Measurements from ENCODE around the gene ECSIT.

DNA sequence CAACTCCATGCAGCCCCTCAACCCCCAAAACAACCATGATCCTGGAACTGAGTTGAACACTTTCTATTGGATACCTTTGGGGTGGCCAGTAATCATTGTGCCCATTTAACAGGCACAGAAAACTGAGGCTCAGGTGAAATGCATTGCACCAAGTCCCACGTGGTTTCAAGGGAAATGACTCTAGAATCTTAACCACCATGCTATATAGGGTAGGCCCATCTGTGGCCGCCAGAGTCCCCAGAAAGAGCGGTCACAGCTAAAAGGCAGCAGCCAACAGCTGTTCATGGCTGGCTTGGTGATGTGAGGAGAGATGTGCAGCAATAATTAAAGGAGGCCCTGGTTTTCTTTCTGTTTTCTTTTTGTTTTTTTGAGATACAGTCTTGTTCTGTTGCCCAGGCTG, 12.3 kb upstream of the ECSIT start:
- TF ChIP-seq, protein P1, sequence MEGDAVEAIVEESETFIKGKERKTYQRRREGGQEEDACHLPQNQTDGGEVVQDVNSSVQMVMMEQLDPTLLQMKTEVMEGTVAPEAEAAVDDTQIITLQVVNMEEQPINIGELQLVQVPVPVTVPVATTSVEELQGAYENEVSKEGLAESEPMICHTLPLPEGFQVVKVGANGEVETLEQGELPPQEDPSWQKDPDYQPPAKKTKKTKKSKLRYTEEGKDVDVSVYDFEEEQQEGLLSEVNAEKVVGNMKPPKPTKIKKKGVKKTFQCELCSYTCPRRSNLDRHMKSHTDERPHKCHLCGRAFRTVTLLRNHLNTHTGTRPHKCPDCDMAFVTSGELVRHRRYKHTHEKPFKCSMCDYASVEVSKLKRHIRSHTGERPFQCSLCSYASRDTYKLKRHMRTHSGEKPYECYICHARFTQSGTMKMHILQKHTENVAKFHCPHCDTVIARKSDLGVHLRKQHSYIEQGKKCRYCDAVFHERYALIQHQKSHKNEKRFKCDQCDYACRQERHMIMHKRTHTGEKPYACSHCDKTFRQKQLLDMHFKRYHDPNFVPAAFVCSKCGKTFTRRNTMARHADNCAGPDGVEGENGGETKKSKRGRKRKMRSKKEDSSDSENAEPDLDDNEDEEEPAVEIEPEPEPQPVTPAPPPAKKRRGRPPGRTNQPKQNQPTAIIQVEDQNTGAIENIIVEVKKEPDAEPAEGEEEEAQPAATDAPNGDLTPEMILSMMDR (IDR thresholded peaks at IDR 0.05 in 2 of 3, conservative IDR thresholded peaks at IDR 0.05 in 1 of 3; ENCODE audit: borderline replicate concordance in 1 of 3, insufficient read depth in 1 of 3, low read depth in 2 of 3, low read length in 2 of 3), result no peak
- TF ChIP-seq POLR2A (IDR thresholded peaks at IDR 0.05; ENCODE audit: borderline replicate concordance, extremely low read depth, insufficient read depth, insufficient read length) (no peak), YY1 (IDR thresholded peaks at IDR 0.05; ENCODE audit: extremely low read depth, insufficient replicate concordance, low read depth, low read length) (no peak), EZH2phosphoT487 (IDR thresholded peaks at IDR 0.05; ENCODE audit: borderline replicate concordance) (no peak), POLR2AphosphoS5 (IDR thresholded peaks at IDR 0.05; ENCODE audit: low read depth, low read length) (no peak), EZH2 (IDR thresholded peaks at IDR 0.05) (no peak), CEBPB (IDR thresholded peaks at IDR 0.05; ENCODE audit: low read depth) (no peak)
- TF ChIP-seq, protein P2, sequence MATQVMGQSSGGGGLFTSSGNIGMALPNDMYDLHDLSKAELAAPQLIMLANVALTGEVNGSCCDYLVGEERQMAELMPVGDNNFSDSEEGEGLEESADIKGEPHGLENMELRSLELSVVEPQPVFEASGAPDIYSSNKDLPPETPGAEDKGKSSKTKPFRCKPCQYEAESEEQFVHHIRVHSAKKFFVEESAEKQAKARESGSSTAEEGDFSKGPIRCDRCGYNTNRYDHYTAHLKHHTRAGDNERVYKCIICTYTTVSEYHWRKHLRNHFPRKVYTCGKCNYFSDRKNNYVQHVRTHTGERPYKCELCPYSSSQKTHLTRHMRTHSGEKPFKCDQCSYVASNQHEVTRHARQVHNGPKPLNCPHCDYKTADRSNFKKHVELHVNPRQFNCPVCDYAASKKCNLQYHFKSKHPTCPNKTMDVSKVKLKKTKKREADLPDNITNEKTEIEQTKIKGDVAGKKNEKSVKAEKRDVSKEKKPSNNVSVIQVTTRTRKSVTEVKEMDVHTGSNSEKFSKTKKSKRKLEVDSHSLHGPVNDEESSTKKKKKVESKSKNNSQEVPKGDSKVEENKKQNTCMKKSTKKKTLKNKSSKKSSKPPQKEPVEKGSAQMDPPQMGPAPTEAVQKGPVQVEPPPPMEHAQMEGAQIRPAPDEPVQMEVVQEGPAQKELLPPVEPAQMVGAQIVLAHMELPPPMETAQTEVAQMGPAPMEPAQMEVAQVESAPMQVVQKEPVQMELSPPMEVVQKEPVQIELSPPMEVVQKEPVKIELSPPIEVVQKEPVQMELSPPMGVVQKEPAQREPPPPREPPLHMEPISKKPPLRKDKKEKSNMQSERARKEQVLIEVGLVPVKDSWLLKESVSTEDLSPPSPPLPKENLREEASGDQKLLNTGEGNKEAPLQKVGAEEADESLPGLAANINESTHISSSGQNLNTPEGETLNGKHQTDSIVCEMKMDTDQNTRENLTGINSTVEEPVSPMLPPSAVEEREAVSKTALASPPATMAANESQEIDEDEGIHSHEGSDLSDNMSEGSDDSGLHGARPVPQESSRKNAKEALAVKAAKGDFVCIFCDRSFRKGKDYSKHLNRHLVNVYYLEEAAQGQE (IDR thresholded peaks at IDR 0.05; ENCODE audit: low read depth), result no peak
- TF ChIP-seq, protein P3, sequence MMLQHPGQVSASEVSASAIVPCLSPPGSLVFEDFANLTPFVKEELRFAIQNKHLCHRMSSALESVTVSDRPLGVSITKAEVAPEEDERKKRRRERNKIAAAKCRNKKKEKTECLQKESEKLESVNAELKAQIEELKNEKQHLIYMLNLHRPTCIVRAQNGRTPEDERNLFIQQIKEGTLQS (IDR thresholded peaks at IDR 0.05), result no peak
- TF ChIP-seq, protein P4, sequence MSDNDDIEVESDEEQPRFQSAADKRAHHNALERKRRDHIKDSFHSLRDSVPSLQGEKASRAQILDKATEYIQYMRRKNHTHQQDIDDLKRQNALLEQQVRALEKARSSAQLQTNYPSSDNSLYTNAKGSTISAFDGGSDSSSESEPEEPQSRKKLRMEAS (IDR thresholded peaks at IDR 0.05), result no peak
